Stomach (tissue), 4 donors: ENCODE data around the gene SHISA2.

Experiments used
- POLR2A ChIP-seq, 4 donors: fragments of 450-650 bp; IDR thresholded peaks; one replicate each; pipeline ENCODE4 v1.6.1; 2016; ENCODE audit warnings: antibody characterized with exemption in 4 of 4, control low read depth in 2 of 4, mild to moderate bottlenecking in 1 of 4, moderate library complexity in 1 of 4
- POLR2AphosphoS5 ChIP-seq, 3 donors: sonication (generic); formaldehyde crosslinking; IDR thresholded peaks; one replicate each; pipeline ENCODE4 v1.6.1; 2016; ENCODE audit warnings: antibody characterized with exemption in 3 of 3
- TF ChIP-seq, protein P1 (sequence below), 7 experiments: fragments of 450-650 bp in 4 of 7; fragments of 200-600 bp in 3 of 7; sonication (generic) in 3 of 7; IDR thresholded peaks; one replicate each; pipeline ENCODE4 v1.5.1; 2016 to 2019; ENCODE audit warnings: antibody characterized with exemption in 7 of 7, control low read depth in 2 of 7, mild to moderate bottlenecking in 1 of 7

DNA sequence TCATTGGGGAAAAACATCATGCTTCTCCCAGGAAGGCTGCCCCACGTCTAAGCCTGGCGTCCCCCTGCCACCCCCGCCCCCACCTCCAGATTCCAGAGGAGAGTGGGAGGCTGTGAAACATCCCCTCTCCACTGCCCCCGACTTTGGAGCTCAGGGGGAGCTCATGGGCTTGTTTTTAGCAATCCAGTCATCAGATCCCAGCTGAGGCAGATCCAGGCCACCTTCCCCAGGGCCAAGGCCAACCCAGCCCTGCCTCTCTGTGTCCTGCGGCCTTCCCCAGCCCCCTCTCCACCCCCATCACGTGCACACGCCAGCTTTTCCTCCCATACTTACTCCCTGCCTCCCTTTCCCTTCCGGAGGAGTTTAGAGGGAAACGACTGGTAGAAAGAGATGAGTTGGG lies 38.8 kb downstream of the SHISA2 start:
- TF ChIP-seq, protein P1, sequence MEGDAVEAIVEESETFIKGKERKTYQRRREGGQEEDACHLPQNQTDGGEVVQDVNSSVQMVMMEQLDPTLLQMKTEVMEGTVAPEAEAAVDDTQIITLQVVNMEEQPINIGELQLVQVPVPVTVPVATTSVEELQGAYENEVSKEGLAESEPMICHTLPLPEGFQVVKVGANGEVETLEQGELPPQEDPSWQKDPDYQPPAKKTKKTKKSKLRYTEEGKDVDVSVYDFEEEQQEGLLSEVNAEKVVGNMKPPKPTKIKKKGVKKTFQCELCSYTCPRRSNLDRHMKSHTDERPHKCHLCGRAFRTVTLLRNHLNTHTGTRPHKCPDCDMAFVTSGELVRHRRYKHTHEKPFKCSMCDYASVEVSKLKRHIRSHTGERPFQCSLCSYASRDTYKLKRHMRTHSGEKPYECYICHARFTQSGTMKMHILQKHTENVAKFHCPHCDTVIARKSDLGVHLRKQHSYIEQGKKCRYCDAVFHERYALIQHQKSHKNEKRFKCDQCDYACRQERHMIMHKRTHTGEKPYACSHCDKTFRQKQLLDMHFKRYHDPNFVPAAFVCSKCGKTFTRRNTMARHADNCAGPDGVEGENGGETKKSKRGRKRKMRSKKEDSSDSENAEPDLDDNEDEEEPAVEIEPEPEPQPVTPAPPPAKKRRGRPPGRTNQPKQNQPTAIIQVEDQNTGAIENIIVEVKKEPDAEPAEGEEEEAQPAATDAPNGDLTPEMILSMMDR (IDR thresholded peaks at IDR 0.05): no peak
- TF ChIP-seq POLR2A (IDR thresholded peaks at IDR 0.05) (no peak), POLR2AphosphoS5 (IDR thresholded peaks at IDR 0.05) (no peak)
